Activated CD4-positive, CD25-positive, alpha-beta regulatory T cell (primary cell): ENCODE data around the gene FYN.
"Not testable (repeated sequence)": the region's sequence is repeated elsewhere in the genome, so short reads cannot be mapped to it uniquely, and the experiment has no call there.

ENCODE experiments used
- DNase-seq, 4 experiments: peaks; one replicate each; lab custom pipeline; 2025; lab: John Stamatoyannopoulos, UW

FYN gene

DNA sequence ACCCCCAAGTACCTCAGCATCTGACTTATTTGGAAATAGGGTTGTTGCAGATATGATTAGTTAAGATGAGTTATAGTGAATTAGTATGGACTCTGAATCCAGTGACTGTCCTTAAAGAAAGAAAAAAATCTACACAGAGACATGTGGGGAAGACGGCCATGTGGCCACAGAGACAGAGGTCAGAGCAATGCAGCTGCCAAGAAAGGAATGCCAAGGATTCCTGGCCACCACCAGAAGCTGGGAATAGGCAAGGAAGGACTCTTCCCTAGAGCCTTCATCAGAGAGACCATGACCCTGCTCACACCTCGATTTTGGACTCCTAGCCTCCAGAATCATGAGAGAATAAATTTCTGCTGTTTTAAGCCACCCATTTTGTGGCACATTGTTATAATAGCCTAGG lies 81.8 kb downstream of the FYN start:
- DNase-seq, result no peak

DNA sequence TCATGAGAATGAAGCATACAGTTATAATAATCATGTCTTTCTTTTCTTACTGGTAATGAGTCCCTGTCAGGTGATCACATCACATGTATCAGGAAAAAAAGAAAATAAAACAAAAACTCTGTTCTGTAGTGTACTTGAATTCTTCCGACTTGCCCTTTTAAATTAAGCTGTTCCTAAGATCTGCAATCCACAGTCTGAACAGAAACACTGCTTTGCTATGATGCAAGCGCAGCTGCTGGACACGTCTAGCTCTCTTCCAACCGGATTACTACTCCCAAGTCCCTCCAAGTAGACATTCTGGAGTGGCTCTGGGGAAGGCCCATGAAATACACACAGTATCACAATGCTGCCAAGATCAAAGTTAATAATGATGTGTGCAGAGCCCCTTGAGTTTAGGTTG lies 83.7 kb downstream of the FYN start:
- no peak for DNase-seq

DNA sequence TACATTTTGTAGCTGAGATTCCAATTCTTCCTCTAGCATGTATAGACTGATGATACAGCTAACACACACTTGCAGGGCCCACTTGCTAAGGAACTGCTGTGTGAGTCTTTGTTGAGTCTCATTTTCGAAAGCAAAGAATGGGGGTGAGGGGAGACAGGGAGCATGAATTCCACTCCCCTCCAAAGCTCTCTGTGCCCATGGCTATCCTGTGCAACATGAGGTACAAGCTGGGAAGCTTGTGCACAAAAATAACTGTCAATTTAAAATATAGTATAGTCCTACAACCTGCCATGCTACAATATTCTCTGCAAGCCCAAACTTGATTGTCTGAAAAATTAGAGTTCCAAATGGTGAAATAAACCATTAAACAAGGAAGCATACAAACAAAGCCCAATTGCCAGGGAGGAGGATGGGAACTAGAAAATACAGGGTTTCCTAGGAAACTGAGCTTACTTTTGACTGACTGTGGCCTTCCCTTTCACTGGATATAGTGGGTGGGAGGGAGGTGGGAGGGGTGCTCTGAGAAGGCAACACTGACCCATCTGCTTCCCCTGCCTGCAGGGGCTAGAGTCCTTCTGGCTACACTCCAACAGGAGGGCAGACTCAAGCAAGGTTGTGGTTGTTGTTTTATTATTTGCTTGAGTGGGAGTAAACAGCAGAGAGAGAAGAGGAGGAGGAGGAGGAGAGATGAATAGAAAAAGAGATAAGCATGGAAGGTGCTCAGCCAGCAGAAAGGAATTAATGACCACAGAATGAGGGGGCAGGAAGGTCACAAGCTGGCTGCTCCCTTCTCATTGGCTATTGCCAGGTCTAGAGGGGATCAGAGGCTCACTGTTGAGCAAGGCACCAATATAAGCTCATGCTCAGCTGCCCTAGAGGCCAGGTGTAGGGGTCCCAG lies 84.6 kb downstream of the FYN start:
- DNase-seq, result no peak

DNA sequence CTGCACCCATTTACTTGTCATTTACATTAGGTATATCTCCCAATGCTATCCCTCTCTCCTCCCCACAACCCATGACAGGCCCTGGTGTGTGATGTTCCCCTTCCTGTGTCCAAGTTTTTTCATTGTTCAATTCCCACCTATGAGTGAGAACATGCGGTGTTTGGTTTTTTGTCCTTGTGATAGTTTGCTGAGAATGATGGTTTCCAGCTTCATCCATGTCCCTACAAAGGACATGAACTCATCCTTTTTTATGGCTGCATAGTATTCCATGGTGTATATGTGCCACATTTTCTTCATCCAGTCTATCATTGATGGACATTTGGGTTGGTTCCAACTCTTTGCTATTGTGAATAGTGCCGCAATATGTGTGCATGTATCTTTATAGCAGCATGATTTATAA lies 87.1 kb downstream of the FYN start:
- DNase-seq, result not testable (repeated sequence)

DNA sequence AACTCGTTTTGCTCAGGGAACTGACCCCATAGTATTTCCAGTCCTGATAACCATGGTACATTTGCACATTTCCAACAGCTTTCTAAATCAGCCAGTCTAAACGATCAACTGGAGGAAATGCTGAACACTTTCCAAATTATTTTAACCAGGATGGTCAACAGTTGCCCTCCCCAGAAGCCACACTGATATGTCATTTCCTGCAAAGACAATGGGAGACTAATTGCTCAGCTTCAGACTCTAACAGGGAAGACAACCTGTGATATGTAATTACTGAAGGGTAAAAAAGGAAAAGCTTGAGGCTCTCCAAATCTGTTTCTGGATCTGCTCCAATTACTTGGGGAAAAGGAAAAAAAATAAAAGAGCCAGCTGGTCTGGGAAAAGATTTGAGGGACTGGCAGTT lies 88.8 kb downstream of the FYN start:
- no peak for DNase-seq

DNA sequence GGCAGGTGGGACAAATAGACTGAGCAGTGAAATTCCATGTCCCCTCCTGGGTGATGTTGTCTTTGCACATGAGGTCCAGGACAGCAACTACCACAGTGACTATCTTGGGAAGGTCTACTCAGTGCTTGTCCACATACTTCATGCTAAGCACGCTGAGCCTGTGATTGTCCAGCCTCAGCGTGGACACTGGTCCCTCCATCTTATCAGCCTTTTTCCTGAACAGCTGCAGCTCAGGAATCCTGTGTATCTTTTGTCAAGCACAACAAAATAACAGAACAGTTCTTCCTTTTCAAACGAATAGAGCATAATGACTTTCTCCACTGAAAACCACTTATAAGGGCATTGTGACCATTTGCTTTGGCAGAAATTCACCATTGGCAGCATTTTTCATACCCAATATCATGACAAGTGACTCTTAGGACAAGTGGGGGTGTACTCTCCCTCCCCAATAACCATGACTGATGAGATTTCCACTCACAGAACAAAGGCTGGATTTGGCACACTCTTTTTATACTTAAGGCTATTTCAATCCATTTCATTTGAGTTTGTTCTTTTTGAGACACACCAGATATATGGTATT lies 90.3 kb downstream of the FYN start:
- no peak for DNase-seq

DNA sequence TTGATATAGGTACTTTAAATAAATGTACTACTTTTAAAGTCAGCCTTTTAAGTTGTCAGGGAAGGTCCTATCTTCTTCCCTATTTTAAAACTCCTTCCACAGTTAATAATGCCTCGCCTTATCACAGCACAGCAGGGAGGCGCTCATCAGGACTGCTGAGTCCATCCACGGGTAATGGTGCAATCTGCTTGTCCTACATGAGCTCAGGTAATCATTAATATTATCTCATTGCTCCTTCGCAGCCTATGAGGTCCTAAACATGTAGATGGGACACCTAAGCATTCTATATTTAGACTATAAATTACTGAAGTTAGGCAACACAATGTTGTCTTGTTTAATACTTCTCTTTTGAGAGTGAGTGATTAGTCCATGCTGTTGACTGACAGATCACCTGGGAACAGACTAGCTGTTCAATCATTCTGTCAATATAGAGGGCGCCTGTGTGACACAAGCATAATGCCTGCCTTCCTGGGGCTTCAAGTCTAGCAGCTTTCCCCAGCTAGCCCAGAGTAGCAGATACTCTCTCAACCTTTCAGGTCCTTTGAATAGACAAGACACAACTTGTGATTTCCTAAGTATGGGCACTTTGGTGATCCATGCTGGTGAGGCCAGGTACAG lies 91.0 kb downstream of the FYN start:
- no peak for DNase-seq

DNA sequence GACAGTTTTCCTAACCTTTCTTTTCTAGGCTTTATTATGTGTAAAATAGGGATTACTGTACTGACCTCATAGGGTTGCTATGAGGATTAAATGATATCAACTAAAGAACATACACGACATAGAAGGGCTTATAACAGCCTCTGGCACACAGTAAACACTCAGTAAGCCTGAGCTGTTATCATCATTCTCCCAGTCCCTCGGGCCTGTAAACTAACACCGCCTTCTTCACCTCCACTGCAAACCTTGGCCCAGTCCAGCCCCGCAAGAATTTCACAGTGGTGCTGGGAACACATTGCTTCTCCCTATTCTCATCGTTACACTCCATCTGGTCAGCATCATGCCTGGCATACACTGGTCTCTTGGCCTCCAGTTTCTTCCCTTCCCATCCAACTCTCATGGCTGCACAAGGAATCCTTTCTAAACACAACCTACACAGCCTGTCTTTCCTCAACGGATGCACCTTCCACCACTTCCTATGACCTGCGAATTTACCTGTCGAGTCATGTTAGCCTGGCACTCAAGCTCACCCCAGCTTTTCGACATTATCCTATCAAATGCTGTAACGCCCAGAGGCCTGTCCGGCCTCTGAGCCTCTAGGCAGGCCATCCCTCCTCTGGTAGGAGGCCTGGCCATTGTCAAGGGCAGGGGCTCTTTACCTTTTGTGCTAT lies 92.1 kb downstream of the FYN start:
- DNase-seq, result no peak

DNA sequence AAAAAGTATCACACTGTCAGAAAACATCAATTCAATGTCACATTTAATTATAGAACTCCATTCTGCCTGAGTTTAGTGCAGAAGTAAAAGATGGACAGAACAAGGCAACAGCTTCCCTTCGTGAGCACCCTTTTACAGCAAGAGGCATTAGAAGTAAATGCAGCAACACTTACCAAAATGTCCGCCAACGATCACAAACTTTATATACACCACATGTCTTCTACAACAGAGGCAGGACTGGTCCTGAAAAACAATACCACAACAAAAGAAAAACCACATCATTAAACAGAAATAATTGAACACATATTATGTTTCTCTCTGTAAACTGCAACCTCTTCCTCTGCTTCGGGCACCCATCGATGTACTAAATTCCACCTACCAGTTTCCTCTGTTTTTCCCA lies 92.9 kb downstream of the FYN start:
- DNase-seq, result no peak

DNA sequence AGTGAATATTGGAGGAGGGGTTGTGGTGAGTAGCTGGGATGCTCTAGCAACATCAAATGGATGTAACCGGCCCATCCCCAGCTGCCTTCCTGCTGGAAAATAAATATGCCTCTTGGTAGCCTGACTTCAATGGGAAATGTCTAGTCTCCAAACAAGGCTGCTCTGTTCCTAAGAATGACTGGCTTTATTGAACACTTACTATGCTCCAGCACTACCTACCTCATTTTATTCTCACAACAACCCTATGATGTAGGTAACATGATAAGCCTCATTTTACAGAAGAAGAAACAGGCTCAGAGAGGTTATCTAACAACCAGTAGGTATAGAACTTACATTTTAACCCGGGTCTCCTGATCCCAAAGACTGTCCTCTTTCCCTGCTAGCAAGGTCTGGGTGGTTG lies 93.6 kb downstream of the FYN start:
- no peak for DNase-seq

DNA sequence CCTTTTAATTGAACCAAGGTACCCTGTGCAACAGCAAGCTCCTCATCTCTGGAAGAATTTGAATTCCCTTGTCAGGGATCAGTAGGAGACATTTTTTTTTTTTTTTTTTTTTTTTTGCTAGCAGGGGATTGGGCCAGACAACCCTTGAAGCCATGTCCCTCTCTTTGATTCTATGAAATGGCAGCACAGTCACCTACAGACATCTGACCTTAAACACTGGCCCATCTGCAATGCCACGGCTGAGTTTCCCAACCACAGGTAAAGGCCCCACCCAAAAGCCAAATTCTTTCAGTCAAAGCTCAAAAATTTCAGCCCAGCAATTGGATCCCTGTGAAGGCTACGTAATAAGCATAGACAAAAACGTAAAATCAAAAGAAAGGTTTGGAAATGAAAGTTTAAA lies 94.2 kb downstream of the FYN start:
- no peak for DNase-seq

DNA sequence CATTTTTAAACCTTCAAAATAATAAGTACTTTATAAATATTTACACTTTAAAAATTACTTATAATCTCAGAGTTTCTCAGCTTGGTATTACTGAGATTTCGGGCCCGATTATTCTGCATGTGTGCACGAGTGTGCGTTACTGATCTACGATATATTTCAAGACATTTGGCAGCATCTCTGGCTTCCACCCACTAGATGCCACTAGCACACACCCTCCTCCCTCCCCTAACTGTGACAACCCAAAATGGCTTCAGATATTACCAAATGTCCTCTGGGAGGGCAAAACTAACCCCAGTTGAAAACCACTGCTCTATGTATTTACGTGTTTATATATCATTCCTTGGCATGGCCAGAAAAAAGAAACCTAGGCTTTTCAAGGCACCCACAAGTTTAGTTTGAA lies 95.9 kb downstream of the FYN start:
- DNase-seq, result no peak

DNA sequence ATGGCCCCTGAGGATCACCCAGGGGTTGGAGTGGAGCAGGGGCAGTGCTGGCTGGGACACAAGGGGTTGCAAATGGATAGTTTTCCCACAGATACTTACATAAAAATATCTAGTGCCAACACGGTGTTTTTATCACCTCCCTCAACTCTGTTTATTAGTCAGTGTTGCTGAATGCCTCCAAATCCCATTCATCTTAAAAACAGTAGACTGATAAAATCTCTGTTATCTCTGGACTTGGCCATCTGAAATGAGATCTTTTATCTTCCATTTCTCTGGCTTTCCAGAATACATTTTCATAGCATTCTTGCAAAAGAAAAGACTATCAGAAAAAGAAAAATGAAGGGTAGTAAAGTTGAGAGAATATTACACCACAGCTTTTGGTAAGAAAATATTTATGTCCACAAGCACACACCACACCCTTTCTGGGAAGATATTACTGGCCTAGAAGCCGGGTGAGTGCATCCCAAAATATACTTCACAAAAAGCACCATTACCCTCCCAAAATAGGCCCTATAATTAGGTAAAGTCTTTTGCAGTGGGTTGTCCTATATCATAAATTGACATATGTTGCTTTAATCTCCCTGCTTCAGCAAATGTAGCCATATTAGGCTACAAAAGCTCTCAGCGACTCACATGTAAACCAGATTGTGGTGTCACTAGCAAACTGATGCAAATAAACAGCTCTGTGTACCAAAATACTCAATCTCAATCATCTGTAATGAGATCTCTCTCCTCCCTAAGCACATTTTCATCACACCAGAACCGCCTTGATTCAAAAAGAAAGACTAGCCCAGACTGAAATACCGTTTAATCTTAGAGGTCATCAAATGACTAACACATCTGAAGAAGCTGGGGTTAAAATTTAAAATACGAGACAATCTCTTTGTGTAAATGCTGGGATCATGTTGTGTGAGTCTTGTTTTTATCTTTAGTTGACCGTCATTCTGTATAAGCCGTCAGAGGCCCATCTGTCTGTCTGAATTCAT lies 96.7 kb downstream of the FYN start:
- DNase-seq, result no peak

DNA sequence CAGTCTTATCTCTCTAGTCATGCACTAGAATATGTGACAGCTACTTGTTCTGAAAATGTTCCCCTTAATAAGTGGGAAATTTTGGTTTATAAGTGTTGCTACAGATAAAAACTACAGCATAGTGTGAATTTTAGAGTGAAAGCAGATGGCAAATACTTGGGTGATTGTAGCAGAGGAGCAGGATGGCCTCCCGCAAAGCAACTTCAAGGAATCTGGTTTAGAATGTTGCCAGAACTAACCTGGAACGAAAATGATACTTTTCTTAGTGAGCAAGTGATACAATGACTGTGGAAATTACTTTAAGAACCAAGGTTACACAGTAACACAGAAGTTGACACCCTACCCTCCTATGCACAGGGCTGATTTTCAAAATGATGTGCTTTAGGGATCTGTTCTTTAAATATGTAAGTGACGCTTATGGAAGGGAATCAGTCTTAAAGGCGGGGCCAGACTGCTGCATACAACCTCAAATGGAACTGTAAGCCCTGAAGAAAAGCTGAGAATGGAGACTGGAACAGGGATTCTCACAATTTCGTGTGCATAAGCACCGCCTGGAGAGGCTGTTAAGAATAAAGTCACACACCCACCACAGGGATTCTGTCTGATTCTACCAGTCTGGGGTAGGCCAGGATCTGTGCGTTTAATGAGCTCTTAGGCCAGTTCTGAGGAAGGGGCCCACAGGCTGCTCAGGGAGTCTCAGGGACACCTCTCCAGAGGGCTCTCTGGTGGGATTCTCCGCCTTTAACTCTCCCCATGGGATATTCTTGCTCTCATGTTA lies 97.9 kb downstream of the FYN start:
- no peak for DNase-seq

DNA sequence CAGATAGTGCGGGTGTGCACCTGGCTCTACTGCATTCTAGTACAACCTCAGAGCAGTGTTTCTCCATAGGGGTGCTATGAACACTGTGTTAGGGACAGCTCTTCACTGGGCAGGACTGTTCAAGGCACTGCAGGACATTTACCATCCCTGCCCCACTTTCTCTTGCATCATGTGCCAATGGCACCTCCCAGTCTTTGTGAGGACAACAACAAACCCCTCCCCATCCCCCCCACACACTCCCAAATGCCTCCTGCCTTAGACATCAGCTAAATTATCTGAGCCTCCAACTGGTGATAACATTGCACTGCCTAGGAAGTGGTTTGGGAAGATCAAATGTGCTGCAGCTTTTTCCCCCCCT lies 98.9 kb downstream of the FYN start:
- DNase-seq, result no peak

DNA sequence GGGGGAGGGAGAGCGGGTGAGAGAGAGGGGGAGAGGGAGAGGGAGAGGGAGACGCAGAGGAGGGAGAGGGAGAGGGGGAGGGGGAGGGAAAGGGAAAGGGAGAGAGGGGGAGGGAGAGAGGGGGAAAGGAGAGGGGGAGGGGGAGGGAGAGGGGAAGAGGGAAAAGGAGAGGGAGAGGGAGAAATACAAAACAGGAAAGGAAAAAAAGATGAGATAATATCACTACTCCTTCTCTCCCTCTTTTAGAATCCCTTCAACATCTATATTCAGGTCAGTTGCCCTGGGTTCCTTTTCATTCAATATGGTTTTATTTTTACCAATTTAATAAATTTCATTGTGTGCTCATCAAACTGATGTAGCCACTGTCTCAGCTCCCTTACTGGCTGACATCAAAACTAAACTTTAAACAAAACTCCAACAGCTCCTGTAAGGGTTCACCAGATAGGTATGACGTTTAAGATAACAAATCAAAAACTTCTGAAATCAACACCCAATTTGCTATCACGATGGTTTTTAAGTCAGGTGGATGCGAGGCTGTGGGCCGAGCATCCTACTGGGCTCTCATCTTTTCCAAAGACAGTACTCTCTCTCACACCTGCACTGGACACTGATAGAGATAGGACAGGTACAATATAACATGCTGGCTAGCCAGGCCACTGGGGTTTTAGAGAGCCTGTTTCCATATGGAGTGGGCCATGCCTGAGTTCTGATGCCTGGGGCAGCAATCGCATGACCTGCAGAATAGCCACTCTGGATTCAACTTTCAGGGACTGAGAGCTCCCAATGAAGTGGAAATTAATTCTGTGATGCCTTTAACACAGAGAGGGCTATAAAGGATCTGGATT lies 99.5 kb downstream of the FYN start:
- no peak for DNase-seq

DNA sequence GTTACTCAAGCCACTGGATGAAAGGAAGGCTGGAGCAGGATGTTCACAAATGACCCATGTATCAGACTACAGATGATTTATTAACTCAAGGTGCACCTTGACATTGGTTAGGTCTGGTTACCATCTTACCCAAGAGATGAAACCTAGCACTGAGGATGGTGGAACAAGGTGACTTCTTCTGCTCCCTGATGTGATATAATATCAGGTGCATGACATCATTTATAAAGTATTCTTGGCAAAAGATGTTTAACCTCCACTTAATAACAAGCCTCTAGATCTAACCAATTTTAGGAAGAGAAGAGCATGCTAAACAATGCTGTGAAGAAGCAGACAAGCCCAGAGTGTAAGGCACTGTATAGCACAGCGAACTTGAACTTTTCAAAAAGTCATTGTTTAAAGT lies 100.9 kb downstream of the FYN start:
- DNase-seq, result no peak

DNA sequence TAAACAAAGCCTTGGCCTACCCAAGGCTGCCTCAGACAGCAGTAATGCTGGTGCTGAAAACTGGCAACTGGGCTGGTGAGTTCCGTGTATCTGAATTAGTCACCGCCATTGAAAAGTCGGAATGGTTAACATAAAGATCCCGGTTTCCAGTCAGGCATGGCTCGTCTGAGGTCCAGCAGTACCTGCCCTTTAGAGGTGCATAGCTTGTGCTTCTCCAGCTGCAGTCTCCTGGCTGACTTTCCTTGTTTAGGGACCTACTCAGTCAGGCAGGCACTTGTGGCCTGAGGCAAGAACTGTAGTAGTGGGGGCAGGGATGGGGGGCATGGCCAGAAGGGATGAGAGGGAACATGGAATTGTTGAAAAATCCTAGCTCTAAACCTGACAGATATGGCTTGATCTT lies 101.6 kb downstream of the FYN start:
- DNase-seq, result no peak

DNA sequence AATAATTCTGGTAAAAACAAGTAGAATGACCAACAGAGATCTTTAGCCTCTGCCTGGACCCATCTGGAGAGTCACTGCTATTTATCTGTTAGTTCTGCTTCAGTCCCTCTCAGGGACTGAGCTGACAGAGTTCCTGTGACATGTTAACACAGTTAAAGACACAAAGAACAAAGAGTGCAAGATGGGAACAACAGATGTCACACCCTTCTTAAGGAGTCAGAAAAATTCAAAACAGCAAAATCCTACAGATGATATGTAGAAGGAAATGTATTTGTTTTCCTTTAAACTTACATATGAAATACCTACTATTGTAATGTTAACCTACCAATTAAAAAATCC lies 102.2 kb downstream of the FYN start:
- DNase-seq, result no peak
